Motor neuron (in vitro differentiated cells): ENCODE data around the gene XYLT2. TPM values are rescaled to one million over a fixed set of nuclear protein-coding genes. Genes with fewer than 3 reads are reported as not detected.

Experiments used
- ATAC-seq, 8 experiments: fragments of 200-7000 bp; cut with Tn5 transposase; replicated peaks in 6 of 8; 2 replicates each; pipeline ENCODE4 v1.8.0; 2021; ENCODE audit warnings: mild to moderate bottlenecking in 8 of 8, moderate library complexity in 8 of 8
- H3K27ac ChIP-seq, 2 donors: fragments of 250-450 bp; sonication (Bioruptor Pico); 2 replicates each; pipeline ENCODE4 v1.9.0; 2021; ENCODE audit warnings: antibody characterized with exemption in 2 of 2, mild to moderate bottlenecking in 2 of 2, moderate library complexity in 1 of 2
- H3K4me1 ChIP-seq, 2 donors: fragments of 250-450 bp; sonication (Bioruptor Pico); replicated peaks in 1 of 2; 2 replicates each; pipeline ENCODE4 v1.6.1; 2021; ENCODE audit warnings: antibody characterized with exemption in 2 of 2, mild to moderate bottlenecking in 2 of 2, moderate library complexity in 1 of 2
- H3K4me3 ChIP-seq, 5 donors: fragments of 250-450 bp; sonication (Bioruptor Pico); 2 replicates each; pipeline ENCODE4 v1.9.0; 2021; ENCODE audit warnings: antibody characterized with exemption in 5 of 5, mild to moderate bottlenecking in 5 of 5, moderate library complexity in 4 of 5
- WGBS, 10 experiments: fragments of 450-650 bp; shearing (Covaris generic); methylation state at CpG; one replicate each; pipeline ENCODE4 v1.0.0; 2022; 5-methylcytosine and 5-hydroxymethylcytosine counted together
- in situ Hi-C, 9 experiments: fragments of 400-800 bp; cut with MboI; loops; one replicate each; pipeline ENCODE4 v1.15.0; 2021; ENCODE audit warnings: low sequenced_read_pairs in 9 of 9, low pct_unique_long_range_greater_than_20kb in 2 of 9; ENCODE audit not compliant: unreplicated experiment in 9 of 9
- total RNA-seq, 8 experiments: library from RNA; unstranded; fragments of 300-600 nt; gene quantifications; 2 replicates each; pipeline versions ENCODE4 v1.2.3 to v1.2.4, GENCODE V29; 2022

Gene XYLT2
- total RNA-seq, 8 experiments from 2014 or later: 8.3 to 25.8 (median 10.9) TPM

GRCh38 chr17:50346313-50347116, 589 bp downstream of the XYLT2 start:
- peak overlapping the region; percentile 58 to 87 (median 78) for H3K4me3 ChIP-seq
- 0 to 5% (median 0%) methylated on average over 1 to 8 of the region's 57 CpGs; no CpG with 5 or more reads in 5 of the 10 experiments for WGBS, 10 experiments
- peak; percentile 53 to 78 (median 74) for ATAC-seq
- H3K27ac ChIP-seq: peak overlapping the region; percentile 81 to 89
- in situ Hi-C loops: no loop called here
- peaks cover 11 to 12% of the 10 kb centered on the region in 2 donors for H3K4me1 ChIP-seq

GRCh38 chr17:50347117-50347893, 1.4 kb downstream of the XYLT2 start:
- H3K4me3 ChIP-seq: peak overlapping the region; percentile 58 to 87 (median 78)
- in situ Hi-C loops: no loop called here
- 20 to 60% (median 47%) methylated on average over 1 to 2 of the region's 17 CpGs; no CpG with 5 or more reads in 7 of the 10 experiments for WGBS, 10 experiments
- H3K27ac ChIP-seq: no peak overlapping the region
- ATAC-seq: no peak
- H3K4me1 ChIP-seq: peaks cover 11 to 12% of the 10 kb centered on the region in 2 donors

GRCh38 chr17:50347894-50348291, 2.0 kb downstream of the XYLT2 start:
- Histone ChIP-seq H3K4me1 (peaks cover 11 to 12% of the 10 kb centered on the region in 2 donors), H3K27ac (no peak overlapping the region), H3K4me3 (no peak overlapping the region)
- 65 to 100% (median 84%) methylated on average over 1 to 3 of the region's 3 CpGs; no CpG with 5 or more reads in 2 of the 10 experiments for WGBS, 10 experiments
- in situ Hi-C loops: no loop called here
- no peak for ATAC-seq

GRCh38 chr17:50348522-50349242, 2.8 kb downstream of the XYLT2 start:
- H3K4me3 ChIP-seq: no peak overlapping the region
- in situ Hi-C loops: no loop called here
- 60 to 100% (median 83%) methylated on average over 1 to 4 of the region's 7 CpGs; no CpG with 5 or more reads in 5 of the 10 experiments for WGBS, 10 experiments
- peak in 1 of 8 experiments; percentile 5 for ATAC-seq
- H3K4me1 ChIP-seq: peaks cover 11 to 12% of the 10 kb centered on the region in 2 donors
- no peak overlapping the region for H3K27ac ChIP-seq

GRCh38 chr17:50349243-50349600, 3.3 kb downstream of the XYLT2 start:
- H3K4me1 ChIP-seq: peaks cover 11 to 12% of the 10 kb centered on the region in 2 donors
- in situ Hi-C loops: no loop called here
- no peak overlapping the region for H3K27ac ChIP-seq
- no peak overlapping the region for H3K4me3 ChIP-seq
- no peak for ATAC-seq
- 96 to 100% (median 100%) methylated on average over 1 to 4 of the region's 5 CpGs; no CpG with 5 or more reads in 5 of the 10 experiments for WGBS, 10 experiments

- ATAC-seq: no peak
- 100% methylated on average over 1 to 2 of the region's 2 CpGs; no CpG with 5 or more reads in 5 of the 10 experiments for WGBS, 10 experiments
- no peak overlapping the region for H3K4me3 ChIP-seq
- peaks cover 10 to 11% of the 10 kb centered on the region in 2 donors for H3K4me1 ChIP-seq
- in situ Hi-C loops: no loop called here
- H3K27ac ChIP-seq: no peak overlapping the region
Observed at GRCh38 chr17:50350733-50351132, 4.8 kb downstream of the XYLT2 start.

- H3K4me1 ChIP-seq: peaks cover 8% of the 10 kb centered on the region in 2 donors
- WGBS, 10 experiments: 50 to 100% (median 85%) methylated on average over 1 to 3 of the region's 6 CpGs; no CpG with 5 or more reads in 4 of the 10 experiments
- H3K4me3 ChIP-seq: no peak overlapping the region
- peak in 1 of 8 experiments; percentile 21 for ATAC-seq
- H3K27ac ChIP-seq: no peak overlapping the region
- in situ Hi-C loops: no loop called here
Observed at GRCh38 chr17:50352072-50352692, 6.3 kb downstream of the XYLT2 start.

GRCh38 chr17:50352693-50353599, 7.0 kb downstream of the XYLT2 start:
- Histone ChIP-seq H3K4me3 (no peak overlapping the region), H3K4me1 (peaks cover under 1% of the 10 kb centered on the region in 2 donors), H3K27ac (no peak overlapping the region)
- in situ Hi-C loops: no loop called here
- no peak for ATAC-seq
- WGBS, 10 experiments: 80 to 100% (median 93%) methylated on average over 3 to 11 of the region's 21 CpGs; no CpG with 5 or more reads in 3 of the 10 experiments

- Histone ChIP-seq H3K27ac (no peak overlapping the region), H3K4me1 (no peaks in the 10 kb centered on the region), H3K4me3 (no peak overlapping the region)
- in situ Hi-C loops: no loop called here
- WGBS, 10 experiments: 97 to 100% (median 100%) methylated on average over 3 to 11 of the region's 27 CpGs; no CpG with 5 or more reads in 6 of the 10 experiments
- ATAC-seq: peak in 4 of 8 experiments; percentile 8 to 15 (median 12)
Observed at GRCh38 chr17:50353600-50354195, 7.8 kb downstream of the XYLT2 start.

- H3K27ac ChIP-seq: no peak overlapping the region
- 100% methylated on average over 2 of the region's 15 CpGs; no CpG with 5 or more reads in 8 of the 10 experiments for WGBS, 10 experiments
- no peak overlapping the region for H3K4me3 ChIP-seq
- peak in 1 of 8 experiments; percentile 4 for ATAC-seq
- H3K4me1 ChIP-seq: no peaks in the 10 kb centered on the region
- in situ Hi-C loops: no loop called here
Observed at GRCh38 chr17:50354198-50354597, 8.3 kb downstream of the XYLT2 start.

GRCh38 chr17:50354776-50355175, 8.8 kb downstream of the XYLT2 start:
- in situ Hi-C loops: no loop called here
- no peaks in the 10 kb centered on the region for H3K4me1 ChIP-seq
- no peak overlapping the region for H3K4me3 ChIP-seq
- ATAC-seq: peak in 2 of 8 experiments; percentile 1 to 5
- H3K27ac ChIP-seq: no peak overlapping the region
- 87 to 100% (median 100%) methylated on average over 1 to 4 of the region's 13 CpGs; no CpG with 5 or more reads in 7 of the 10 experiments for WGBS, 10 experiments
